GM18505 (cell line): ENCODE measurements around the gene QDPR.

ENCODE experiments used
- ATAC-seq: cut with Tn5 transposase; IDR thresholded peaks from one replicate; pipeline ENCODE4 v1.9.1; 2021; ENCODE audit not compliant: unreplicated experiment
- POLR2A ChIP-seq: IDR thresholded peaks from 4 replicates; pipeline ENCODE4 v1.6.1; 2011; ENCODE audit warnings: borderline replicate concordance; ENCODE audit not compliant: insufficient read depth, insufficient read length; ENCODE audit errors: extremely low read depth

QDPR gene

GRCh38 chr4:17511950-17512795 is at the start of gene QDPR:
Gene QDPR, minus strand, starts transcription at chr4:17512090. Its CDS starts 36 bp downstream, at chr4:17512054.
- ATAC-seq, result peak; percentile 95
- TF ChIP-seq POLR2A, result peak; percentile 65

GRCh38 chr4:17561195-17561909 is 49.5 kb upstream of the QDPR start:
- no peak for ATAC-seq
- TF ChIP-seq POLR2A, result no peak

GRCh38 chr4:17560065-17560673 is 48.3 kb upstream of the QDPR start:
- no peak for TF ChIP-seq POLR2A
- no peak for ATAC-seq

- no peak for TF ChIP-seq POLR2A
- no peak for ATAC-seq
Measured at GRCh38 chr4:17559709-17560048, 47.8 kb upstream of the QDPR start.

- ATAC-seq, result no peak
Measured at GRCh38 chr4:17558941-17559708, 47.2 kb upstream of the QDPR start.

GRCh38 chr4:17557880-17558279 is 46.0 kb upstream of the QDPR start:
- no peak for TF ChIP-seq POLR2A
- ATAC-seq, result no peak

More at GRCh38 chr4:17558941-17559708, 47.2 kb upstream of the QDPR start:
- no peak for TF ChIP-seq POLR2A

- no peak for TF ChIP-seq POLR2A
- ATAC-seq, result no peak
Measured at GRCh38 chr4:17556498-17556897, 44.6 kb upstream of the QDPR start.

GRCh38 chr4:17554568-17554967 is 42.7 kb upstream of the QDPR start:
- ATAC-seq, result no peak
- TF ChIP-seq POLR2A, result no peak

GRCh38 chr4:17552427-17552826 is 40.5 kb upstream of the QDPR start:
- no peak for ATAC-seq

GRCh38 chr4:17550549-17550948 is 38.7 kb upstream of the QDPR start:
- ATAC-seq, result no peak

More at GRCh38 chr4:17552427-17552826, 40.5 kb upstream of the QDPR start:
- no peak for TF ChIP-seq POLR2A

GRCh38 chr4:17546678-17547077 is 34.8 kb upstream of the QDPR start:
- no peak for ATAC-seq
- no peak for TF ChIP-seq POLR2A

More at GRCh38 chr4:17550549-17550948, 38.7 kb upstream of the QDPR start:
- TF ChIP-seq POLR2A, result no peak

GRCh38 chr4:17546222-17546621 is 34.3 kb upstream of the QDPR start:
- no peak for TF ChIP-seq POLR2A
- ATAC-seq, result no peak
